ENCODE measurements around the gene AFF3.
"Not testable (repeated sequence)": the region's sequence is repeated elsewhere in the genome, so short reads cannot be mapped to it uniquely, and the experiment has no call there.

The AFF3 gene

GRCh38 chr2:99776206-99776905 is 366.0 kb downstream of the AFF3 start:
- no peak for DNase-seq

GRCh38 chr2:99775585-99775984 is 366.8 kb downstream of the AFF3 start:
- DNase-seq = no peak

GRCh38 chr2:99773642-99774041 is 368.7 kb downstream of the AFF3 start:
- DNase-seq = not testable (repeated sequence)

GRCh38 chr2:99772591-99773331 is 369.6 kb downstream of the AFF3 start:
- no peak for DNase-seq

GRCh38 chr2:99771681-99772333 is 370.6 kb downstream of the AFF3 start:
- DNase-seq = no peak

GRCh38 chr2:99770876-99771275 is 371.5 kb downstream of the AFF3 start:
- no peak for DNase-seq

- DNase-seq = no peak
These were observed 376.6 kb downstream of the AFF3 start for GRCh38 chr2:99765731-99766318.

GRCh38 chr2:99763764-99764163 is 378.6 kb downstream of the AFF3 start:
- no peak for DNase-seq

GRCh38 chr2:99762714-99763113 is 379.7 kb downstream of the AFF3 start:
- no peak for DNase-seq

- DNase-seq = no peak
These were observed 384.7 kb downstream of the AFF3 start for GRCh38 chr2:99757611-99758114.

- no peak for DNase-seq
These were observed 386.3 kb downstream of the AFF3 start for GRCh38 chr2:99756059-99756458.

GRCh38 chr2:99754210-99754609 is 388.2 kb downstream of the AFF3 start:
- no peak for DNase-seq

GRCh38 chr2:99753505-99753904 is 388.9 kb downstream of the AFF3 start:
- DNase-seq = no peak

- no peak for DNase-seq
These were observed 394.0 kb downstream of the AFF3 start for GRCh38 chr2:99748344-99748743.

GRCh38 chr2:99747842-99748241 is 394.5 kb downstream of the AFF3 start:
- DNase-seq = no peak

- DNase-seq = no peak
These were observed 399.2 kb downstream of the AFF3 start for GRCh38 chr2:99743146-99743545.

- no peak for DNase-seq
These were observed 404.9 kb downstream of the AFF3 start for GRCh38 chr2:99737537-99737936.

GRCh38 chr2:99735753-99736152 is 406.6 kb downstream of the AFF3 start:
- no peak for DNase-seq

- not testable (repeated sequence) for DNase-seq
These were observed 407.1 kb downstream of the AFF3 start for GRCh38 chr2:99735314-99735713.

- no peak for DNase-seq
These were observed 408.2 kb downstream of the AFF3 start for GRCh38 chr2:99734236-99734635.

GRCh38 chr2:99729104-99730025 is 413.0 kb downstream of the AFF3 start:
- no peak for DNase-seq

GRCh38 chr2:99728166-99728565 is 414.2 kb downstream of the AFF3 start:
- DNase-seq = no peak
